Limb (tissue), 2 donors: ENCODE measurements around the gene MB.
A peak's percentile ranks its signal among the peaks of the same experiment; 100 is the strongest.
"Not testable (repeated sequence)": the region's sequence is repeated elsewhere in the genome, so short reads cannot be mapped to it uniquely, and the experiment has no call there.

Source experiments
- DNase-seq, 2 donors: peaks; one replicate each; pipeline ENCODE4 v3.0.0-alpha.2; 2016; ENCODE audit errors: extremely low spot score in 2 of 2

Gene MB

DNA sequence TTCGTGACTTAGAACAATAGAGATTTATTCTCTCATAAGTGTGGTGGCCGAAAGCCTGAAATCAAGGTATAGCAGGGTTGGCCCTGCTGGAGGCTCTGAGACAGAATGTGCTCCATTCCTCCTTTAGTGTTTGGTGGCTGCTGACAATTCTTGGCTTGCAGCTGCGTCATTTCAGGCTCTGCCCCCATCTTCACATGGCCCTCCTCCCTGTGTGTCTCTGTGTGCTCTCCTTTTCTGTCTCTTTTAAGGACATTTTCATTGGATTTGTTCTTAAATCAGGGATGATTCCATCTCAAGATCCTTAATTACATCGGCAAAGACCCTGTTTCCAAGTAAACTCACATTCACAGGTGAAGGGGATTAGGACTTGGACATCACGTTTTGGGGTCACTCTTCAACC lies 20.9 kb upstream of the MB start:
- no peak for DNase-seq

DNA sequence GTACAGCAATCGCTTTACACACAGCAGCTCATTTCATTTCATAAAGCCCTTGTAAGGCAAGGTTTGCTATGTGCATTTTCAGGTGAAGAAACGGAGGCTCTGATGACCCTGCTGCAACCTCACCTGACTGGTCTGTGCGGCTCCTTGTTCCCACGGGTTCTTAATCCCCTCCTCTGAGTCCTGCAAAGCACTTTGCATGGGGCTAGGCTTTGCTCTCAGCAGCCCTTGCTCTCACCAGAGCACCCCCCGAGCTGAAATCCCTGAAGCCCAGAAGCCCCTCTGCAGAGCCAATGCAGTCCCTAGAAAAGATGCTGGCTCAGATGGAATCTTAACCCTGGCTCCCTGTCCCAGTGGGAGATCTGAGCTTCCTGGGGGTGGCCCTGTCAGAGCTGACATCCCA lies 20.1 kb upstream of the MB start:
- DNase-seq, result no peak

DNA sequence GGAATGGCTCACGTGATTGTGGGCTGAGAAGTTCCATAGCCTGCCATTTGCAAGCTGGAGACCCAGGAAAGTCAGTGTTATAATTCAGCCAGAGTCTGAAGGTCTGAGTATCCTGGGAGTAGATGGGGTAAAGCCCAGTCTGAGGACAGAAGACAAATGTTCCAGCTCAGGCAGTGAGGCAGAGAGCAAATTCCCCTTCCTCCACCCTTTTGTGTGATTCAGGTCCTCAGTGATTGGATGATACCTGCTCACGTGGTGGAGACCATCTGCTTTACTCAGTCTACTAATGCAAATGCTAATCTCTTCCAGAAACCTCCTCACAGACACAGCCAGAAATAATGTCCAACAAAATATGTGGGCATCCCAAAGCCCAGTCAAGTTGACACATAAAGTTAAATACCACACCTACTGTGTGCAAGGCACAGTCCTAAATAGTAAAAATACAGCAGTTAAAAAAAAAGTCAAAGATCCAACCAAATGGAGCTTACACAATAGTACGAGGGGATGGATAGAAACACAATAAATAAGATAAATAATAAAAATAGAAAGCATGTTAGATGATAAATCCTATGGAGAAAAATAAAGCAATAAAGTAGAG lies 17.9 kb upstream of the MB start:
- DNase-seq, result no peak

DNA sequence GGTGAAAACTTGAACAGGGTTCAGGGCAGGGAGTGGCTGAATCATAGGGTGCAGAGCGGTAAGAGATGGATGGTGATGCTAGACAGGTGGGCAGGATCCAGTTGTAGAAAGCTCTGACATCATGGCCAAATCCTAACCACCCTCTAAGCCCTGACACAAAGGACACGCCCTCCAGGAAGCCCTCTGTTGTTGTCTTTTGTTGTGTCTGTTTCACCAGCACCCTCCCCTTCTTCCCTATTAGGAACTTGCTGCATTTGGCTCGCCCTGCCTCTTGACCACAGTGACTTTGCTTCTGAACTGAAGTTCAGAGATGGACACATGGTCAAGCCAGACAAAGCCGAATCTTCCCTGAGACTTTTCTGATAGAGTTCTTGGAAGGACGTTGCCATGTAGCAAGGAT lies 16.9 kb upstream of the MB start:
- no peak for DNase-seq

DNA sequence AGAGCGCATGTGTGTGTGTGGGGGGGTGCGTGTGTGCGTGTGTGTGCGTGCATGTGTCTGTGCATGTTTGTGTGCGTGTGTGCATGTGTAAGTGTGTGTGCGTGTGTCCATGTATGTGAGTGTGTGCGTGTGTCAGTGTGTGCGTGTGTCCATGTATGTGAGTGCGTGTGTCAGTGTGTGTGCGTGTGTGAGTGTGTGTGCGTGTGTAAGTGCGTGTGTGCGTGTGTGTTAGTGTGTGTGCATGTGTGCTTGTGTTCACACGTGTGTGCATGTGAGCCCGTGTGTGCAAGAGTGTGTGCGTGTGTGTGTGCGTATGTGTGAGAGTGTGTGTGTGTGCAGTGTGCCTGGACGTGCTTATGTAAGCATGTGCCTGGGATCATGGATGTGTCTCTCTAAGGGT lies 16.4 kb upstream of the MB start:
- DNase-seq, result no peak

DNA sequence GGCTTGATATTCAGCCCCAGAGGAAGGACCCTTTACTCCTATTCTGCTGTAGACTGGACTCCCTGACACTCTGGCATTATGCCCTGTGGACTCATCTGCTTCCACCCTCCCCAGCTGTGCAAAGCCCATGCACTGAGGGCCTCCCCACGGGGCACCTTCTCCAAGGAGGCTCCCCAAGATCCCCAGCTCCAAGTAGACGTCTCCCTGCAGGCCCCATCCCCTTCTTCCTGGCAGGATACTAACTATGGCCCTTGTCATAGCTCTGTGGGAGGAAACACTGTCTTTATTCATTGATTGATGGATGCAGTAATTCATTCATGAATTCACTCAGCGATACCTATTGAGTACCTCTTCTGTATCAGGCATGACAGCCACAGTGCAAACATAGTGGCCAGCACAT lies 15.8 kb upstream of the MB start:
- no peak for DNase-seq

DNA sequence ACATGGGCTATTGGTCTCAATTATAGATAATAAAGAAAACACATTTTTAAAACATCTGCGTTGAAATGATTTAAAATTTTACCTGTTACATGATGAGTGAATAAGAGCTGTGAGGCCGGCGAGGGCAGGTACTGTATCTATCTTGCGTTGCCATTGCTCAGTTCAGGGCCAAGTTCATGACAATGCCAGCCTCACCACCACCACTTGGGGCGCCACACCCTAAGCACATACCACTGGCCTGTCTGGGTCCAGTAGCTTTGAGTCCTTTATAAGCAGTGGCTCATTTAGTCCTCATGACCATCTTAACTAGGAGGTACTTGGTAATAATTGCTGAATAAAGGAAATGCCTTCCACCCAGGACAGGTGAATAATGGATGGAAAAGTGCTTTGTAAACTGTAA lies 14.5 kb upstream of the MB start:
- no peak for DNase-seq

DNA sequence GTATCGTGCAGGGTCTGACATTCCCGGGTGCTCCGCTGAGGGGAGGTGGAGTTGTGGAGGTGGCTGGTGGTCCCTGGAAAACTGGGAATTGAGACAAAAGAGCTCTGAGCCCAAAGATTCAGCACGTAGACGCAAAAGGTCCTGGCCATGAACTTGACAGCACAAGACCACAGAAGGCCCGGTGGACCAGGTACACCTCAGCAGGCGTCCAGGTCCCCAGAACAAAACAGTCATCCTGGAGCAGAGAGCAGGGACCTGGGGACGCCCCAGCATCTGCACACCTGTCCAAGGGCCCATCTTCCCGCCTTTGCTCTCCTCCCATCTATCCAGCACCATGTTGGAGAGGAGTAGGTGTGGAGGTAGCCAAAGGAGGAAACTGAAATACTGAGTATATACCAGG lies 13.8 kb upstream of the MB start:
- DNase-seq, result no peak

DNA sequence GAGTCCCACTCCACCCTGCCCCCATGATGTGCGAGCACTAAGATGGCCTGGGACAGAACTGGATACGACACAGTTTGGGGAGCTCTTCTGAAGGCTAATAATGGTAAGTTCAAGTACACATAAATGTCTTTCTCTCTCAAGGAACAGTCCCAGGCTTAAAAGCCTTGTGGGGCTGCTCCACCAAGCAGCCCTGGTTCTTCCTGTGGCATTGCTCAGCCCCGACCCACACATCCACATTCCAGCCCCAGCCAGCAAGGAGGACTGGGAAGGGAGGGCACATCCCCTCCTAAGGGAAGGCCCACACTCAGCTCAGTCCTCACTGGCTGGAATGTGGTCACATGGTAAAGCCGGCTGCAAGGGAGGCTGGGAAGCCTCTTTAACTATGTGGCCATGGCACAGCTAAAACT lies 13.3 kb upstream of the MB start:
- DNase-seq, result no peak

DNA sequence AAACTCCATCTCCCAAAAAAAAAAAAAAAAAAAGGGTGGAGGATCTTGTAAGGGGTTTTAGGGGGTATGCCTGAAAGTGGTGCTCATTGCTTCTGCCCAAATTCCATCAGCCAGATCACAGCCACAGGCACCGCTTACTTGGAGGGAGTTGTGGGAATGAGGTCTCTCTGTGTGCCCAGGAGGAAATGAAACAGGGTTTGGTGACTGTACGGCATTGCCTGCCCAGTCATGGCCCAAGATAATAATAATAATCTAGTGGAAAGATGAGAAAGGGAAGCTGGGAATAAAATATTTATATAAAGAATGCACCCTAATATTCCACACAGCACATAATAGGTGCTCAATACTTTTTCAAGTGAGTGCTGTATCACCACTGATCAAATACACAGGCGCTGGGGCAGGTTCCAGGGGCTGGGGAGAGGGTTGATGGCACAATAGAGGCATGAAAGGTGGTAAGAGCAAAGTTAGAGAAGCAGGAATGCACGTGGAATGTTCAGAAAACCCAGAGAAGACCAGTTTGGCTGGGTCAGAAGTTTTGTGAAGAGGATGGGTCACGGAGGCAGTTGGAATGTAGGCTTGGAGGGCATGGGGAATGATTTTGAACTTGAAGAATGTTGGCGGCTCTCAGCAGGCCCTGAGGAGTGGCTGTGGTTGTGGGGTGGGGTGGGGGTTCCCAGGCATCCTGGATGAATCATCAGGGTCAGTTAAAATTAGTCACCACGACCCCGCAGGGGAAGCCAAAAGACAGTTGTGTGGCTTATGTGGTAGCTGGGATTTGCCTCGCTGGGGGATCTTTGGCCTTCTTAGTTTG lies 12.5 kb upstream of the MB start:
- peak in 1 of 2 donors; percentile 54 for DNase-seq

DNA sequence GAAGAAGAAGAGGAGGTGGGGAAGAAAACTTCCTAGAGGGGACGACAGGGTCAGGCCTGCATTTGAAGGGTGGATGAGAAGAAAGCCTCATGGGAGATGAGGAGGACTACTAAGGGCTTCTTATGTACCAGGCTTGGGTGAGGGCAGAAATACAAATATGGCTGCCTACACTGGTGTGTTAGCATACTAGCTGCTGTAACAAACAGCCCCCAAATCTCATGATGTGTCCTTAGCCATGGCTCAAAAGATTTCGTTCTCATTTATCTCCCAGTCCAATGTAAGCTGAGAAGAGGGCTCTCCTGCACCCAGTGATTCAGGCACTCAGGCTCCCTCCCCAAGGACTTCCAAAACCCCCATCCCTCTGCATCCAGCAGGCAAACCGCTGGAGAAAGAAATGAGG lies 11.6 kb upstream of the MB start:
- DNase-seq, result no peak

DNA sequence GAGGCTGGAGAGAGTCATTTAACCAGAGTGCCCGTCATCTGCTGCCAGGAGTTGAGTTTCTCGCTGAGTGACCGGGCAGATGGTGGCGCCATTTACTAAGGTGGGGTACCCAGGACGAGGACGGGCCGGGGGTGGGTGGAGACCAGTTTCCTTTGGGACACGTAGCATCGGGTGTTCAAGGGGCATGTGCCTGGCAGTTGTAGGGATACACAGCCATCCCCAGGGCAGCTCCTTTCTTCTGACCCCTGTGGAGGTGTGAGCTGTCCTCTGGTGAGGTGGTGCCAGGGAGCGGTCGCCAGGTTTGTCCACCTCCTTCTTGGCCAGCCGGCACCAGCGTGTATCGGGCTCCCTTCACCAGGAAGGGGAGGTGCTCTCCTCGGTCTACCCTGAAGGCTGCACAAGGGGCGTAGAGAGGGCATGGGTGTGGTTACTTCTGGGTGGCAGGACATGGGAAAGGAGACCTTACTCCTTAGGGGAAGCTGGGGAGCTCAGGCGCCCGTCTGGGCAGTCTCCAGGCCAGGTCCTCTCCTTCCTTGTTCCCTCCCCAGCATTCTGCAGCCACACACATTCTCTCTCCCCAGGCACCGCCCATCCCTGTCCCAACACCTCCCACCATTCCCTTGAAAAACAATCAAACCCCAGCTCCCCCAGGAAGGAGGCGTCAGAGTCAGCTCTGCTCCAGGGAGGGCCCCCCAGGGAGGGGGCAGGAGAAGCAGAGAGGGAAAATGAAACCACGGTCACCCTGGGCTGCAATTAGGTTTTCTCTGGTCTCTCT lies 10.3 kb upstream of the MB start:
- peak in 1 of 2 donors; percentile 75 for DNase-seq

DNA sequence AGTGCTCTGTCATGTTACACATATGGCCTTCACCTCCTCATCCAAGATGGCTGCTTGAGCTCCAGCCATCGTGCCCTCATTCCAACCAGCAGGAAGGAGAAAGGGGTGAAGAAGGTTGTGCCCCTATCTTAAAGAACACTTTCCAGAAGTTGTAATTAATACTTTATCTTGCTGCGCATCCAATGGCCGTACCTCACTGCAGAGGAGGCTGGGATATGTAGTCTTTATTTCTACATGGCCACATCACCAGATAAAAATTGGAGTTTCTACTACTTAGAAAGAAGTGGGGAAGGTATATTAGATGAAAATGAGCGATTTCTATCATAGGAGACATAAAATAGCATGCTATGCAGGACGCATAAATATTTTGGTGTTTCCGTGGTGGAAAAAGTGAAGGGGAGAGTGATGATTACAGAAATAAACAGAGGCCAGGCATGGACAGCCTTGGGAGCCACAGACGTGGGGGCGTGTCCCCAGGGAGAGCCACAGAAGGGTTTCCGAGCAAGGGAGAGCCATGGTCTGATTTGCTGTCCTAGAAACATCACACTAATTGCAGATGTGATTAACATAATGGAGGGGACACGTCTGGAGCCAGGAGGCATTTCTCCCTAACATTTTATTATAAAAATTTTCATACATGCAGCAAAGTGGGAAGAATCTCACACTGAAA lies 8.8 kb upstream of the MB start:
- no peak for DNase-seq

DNA sequence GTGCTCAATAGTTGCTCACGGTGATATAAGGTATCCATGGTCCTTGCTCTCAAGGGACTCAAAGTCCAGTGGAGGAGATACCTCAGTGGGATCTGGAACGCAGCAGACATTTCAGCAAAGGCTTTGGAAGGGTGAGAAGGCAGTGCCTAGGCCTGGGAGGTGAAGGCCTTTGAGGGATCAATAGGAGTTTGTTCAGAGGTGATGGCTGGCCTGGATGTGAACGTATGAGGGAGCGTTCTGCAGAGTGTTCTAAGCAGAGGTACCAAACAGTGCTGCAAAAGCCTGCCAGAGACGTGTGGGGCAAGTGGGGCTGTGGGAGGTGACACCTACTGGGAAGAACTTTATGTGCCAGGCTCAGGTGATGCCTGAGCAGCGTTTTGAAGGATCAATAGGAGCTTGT lies 7.4 kb upstream of the MB start:
- DNase-seq, result no peak

DNA sequence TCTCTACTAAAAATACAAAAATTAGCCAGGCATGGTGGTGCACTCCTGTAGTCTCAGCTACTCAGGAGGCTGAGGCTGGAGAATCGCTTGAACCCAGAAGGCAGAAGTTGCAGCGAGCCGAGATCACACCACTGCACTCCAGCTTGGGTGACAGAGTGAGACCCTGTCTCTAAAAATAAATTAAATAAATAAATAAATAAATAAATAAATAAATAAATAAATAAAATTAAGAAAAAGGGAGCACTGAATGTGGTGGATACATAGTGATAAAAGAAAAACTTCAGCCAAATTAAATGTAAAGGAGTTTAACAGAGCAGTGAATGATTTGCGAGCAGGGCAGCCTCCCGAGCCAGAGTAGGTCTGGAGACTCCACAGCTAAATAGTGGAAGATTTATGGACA lies 6.8 kb upstream of the MB start:
- not testable (repeated sequence) for DNase-seq

DNA sequence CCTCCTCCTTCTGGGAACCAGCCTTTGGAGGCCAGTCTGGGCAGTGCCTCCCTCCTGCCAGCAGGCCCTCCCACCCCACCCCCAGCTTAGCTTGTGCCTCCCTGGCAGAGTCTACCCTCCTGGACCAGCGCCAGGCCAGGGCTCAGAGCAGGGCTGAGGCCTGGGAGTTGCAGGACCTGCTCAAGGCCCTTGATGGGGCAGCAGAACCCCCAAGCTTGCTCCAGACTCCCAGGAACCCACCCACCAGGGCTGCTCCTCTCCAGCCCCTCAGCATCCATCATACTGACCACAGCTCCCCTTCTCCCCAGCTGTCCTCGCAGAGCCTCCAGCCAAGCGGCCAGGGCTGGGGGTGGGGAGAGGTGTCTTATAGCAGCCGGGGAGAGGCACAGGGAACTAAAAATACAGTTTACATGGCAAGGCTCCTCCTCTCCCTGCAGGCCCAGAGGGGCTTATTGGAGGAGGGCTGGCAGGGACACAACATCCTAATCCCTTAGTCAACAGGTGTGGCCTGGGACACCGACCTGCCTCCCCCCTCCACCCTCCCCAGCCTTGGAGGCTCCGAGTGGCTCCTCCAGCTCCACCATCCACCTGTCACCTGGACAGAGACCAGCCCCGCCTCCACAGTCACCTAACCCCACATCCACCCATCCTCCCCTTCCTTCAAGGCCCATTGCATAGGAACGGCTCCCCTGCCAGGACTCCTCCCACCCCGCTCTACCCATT lies 5.2 kb upstream of the MB start:
- DNase-seq, result peak; percentile 50 to 68

DNA sequence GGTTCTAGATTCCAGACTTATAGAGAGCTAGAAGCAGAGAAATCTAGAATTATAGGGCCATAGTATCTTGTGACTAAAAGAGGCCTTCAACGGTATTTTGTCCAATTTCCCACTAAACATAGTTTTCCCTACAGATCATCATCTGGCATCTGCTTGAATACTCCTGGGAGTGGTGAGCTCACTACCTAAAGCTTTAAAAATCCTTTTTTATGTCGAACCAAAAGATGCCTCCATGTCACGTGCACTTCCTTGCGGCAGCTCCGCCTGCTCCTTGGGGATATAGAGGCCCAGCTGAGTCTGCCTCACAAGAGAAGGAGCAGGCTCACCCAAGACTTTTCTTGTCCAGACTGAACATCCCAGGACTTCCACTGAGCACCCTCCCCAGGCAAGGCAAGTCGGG lies 4.3 kb upstream of the MB start:
- no peak for DNase-seq

DNA sequence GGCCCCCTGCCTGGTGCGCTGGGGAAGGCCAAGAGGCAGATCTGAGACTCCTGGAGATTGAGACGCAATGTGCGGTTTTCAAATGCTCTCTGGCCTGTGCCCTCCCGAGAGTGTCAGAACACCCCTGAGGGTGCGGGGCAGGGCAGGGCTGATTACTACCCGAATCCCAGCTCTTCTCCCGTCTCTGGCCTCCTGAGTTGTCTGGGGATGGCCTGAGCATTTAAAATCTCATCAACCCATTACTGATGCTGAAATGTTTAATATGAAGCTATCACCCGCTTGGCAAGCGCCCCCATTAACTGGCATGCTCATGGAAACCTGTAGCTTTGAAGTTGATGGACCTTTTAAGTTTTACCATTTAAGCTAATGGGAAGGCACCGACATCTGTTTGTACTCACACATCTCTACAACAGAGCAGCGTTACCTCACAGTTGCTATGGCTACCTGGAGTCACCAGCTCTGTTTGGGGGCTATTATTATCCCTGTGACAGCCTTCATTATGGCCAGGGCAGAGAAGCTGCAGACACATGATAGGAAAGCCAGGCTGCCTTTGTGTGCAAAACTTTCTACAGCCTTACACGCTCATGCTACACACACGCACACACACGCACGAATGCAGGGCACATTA lies 3.6 kb upstream of the MB start:
- peak; percentile 56 to 70 for DNase-seq

DNA sequence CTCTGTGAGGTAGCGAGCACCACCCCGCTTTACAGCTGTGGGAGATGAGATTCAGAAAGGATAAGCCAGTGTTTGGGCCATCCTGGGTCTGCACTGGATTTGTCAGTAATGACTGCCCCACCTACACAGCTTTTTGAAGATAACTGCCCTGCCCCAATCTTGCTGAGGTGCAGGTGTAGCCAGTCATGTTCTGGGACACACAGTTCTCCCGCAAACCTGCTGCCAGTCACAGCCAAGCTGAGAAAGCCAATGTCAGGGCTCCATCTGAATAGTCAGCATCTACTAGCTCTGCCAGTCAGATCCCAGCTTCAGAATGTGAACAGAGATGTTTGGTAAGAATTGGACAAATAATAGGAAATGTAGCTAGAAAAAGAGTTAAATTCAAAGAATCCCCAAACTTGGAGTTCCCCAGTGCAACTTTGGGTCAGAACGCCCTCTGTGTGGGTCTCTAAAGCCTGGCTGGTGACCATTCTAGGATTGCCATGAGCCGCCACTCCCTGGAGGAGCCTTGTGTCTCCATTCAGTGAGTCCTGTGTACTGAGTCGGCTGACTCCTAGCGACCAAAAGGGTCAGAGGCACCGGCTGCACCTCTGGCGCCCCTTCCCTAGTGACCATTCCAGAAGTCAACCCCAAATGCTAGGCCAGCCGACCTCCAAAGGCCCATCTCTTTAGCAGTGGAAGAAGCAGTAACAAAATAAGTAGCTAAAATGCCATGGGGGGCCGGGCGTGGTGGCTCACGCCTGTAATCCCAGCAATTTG lies 2.4 kb upstream of the MB start:
- no peak for DNase-seq
